T-helper 22 cell (primary cell): ENCODE data around the gene CALML5.
"Not testable (repeated sequence)": the region's sequence is repeated elsewhere in the genome, so short reads cannot be mapped to it uniquely, and the experiment has no call there.

Experiments used
- DNase-seq: peaks from one replicate; pipeline ENCODE4 v3.0.0-alpha.2; 2020; ENCODE audit warnings: low read depth

CALML5 gene

DNA sequence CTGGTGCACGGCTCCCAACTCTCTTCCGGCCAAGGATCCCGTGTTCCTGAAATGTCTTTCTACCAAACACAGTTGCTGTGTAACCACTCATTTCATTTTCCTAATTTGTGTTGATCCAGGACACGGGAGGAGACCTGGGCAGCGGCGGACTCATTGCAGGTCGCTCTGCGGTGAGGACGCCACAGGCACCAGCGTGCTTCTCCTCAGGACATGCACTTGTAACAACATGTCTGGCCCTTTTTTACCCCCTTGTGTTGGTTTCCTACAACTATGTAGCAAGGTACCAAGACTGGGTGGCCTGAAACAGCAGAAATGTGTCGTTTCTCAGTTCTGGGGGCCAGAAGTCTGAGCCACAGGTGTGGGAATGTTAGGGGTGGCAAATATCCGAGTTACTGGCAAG, 18.2 kb downstream of the CALML5 start:
- no peak for DNase-seq

DNA sequence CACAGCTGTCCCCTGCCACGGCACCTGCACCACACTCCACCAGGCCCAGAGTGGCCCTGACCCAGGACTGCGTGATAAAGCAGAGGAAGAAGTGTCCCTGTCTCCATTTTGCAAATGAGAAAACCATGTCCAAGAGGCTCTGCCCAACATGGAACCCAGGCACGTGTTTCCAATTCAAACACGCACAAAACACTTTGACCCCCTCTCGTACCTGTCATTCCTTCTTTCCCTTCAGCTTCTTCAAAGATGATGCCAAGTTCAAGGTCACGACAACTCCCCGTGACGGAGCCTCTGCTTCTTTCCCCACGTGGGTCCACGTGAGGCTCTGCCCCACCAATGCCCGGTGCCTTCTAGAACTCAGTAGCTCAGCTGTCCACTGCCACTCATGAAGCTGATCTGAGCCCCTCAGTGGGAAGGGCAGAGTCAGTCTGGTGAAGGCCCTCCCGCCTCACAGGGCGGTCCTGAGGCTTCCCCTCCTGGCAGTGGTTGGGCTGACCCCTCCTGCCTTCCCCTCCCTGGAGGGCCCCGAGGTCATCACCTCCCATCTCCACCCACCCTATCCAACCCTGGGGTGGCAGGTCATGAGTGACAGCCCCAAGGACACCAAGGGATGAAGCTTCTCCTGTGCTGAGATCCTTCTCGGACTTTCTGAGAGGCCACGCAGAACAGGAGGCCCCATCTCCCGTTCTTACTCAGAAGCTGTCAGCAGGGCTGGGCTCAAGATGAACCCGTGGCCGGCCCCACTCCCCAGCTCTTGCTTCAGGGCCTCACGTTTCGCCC, 19.0 kb downstream of the CALML5 start:
- DNase-seq = no peak

DNA sequence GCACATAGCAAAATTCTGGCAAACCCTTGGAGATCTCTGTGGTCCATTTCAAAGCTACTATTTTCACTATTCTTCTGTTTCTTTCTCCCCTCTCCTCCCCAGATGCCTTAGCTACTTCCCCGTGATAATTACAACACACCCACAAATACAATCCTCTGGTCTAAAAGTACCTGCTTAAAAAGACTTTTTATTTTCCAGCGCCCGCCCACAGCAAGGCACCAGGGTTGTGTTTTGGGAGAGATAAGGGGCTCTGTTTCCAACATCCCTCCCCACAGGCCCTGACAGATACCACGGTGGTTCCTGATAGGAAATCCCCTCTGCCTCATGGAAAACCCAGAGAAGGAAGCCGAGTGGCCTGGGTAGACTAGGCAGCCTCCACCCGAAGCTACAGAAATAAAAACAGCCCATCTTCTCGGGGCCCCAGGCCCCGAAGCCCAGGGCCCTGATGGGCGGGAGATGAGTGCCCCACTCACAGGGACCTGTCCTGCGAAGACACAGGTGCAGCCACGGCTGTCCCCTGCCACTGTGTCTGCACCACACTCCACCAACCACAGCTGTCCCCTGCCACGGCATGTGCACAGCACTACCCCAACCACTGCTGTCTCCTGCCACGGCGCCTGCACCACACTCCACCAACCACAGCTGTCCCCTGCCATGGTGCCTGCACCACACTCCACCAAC, 19.7 kb downstream of the CALML5 start:
- DNase-seq = no peak

DNA sequence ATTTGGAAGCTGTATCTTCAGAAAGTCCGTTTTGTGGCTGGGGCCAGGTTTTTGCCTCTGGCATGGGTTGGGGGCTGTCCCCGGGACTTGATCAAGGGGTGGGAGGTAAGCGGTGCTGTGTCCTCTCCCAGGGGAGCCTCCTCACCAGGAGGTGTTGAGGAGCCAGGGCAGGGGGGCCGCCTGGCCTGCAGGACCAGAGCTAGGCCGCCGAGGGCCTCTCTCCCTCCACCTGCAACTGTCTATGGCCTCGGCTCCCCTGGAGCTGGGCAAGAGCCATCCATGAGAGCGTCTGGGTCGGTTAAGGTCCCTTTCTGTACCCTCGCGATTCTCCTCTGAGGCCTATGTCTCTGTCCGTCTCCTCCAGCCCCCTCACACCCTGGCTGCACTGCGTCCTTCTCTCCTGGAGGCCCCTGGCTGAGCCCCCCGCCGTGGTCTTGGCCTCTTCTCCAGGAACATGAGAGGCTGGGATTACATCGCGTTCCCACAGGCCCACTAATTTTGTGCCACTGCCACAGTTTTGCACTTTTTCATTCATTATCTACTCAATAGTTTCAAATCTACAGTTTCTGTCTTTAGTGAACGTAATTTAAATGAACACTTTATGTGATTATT, 20.6 kb downstream of the CALML5 start:
- no peak for DNase-seq

DNA sequence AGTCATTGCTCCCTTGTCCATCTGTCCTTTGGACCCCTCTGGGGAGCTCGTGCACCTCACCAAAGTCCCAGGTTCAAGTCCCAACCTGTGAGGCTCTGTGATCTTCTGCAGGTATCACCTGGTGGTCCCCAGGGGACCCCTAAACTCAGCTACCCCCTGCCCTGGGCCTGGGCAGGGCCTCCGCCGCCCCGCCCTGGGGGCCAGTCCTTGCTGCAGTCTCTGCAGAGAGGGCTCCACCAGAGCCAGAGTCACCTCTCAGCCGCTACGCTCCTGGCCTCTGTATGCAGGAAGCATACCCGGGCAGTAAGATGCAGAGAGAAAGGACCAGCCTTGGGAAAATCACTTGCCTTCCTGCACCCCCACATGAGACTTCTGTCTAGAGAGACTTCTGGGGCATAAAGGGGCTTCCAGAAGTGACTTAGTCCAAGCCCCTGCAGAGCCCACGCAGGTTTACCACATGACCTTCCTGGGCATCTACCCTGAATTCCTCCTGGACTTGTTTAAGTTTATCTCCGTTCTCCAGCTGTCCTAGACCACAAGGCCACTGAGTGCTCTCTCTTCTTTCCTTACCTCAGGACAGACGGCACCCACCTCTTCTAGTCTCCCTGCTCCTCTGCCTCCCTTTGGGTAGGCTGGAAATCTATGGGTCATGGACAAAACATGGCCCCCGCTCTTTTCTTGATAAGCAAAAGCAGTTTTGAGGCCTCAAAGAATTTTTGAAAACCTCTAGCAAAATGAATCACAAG, 21.2 kb downstream of the CALML5 start:
- no peak for DNase-seq

DNA sequence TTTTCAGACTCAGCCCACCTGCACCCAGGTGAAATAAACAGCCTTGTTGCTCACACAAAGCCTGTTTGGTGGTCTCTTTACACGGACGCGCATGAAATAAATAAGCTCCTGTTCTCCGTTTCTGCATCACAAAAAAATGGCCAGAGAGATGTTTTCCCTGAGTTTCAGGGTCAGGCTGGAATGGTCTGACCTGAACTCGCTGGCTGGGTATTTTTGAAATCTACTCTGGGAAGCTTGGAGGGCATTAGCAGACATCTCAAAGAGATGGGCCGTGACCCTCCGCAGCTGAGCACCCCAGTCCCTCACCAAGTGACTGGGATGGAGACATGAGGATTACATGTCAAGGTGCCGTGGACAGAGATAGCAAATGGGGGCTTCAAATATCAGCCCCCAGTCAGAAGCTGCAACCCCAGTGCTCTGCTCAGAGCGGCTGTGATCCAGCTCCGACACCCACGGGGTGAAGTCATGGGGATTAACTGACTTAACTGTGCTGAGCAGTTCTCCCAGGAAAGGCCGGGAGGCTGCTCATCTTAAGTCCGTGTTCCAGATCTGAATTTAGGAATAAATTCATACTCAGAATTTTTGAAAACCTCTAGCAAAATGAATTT, 22.3 kb downstream of the CALML5 start:
- no peak for DNase-seq

DNA sequence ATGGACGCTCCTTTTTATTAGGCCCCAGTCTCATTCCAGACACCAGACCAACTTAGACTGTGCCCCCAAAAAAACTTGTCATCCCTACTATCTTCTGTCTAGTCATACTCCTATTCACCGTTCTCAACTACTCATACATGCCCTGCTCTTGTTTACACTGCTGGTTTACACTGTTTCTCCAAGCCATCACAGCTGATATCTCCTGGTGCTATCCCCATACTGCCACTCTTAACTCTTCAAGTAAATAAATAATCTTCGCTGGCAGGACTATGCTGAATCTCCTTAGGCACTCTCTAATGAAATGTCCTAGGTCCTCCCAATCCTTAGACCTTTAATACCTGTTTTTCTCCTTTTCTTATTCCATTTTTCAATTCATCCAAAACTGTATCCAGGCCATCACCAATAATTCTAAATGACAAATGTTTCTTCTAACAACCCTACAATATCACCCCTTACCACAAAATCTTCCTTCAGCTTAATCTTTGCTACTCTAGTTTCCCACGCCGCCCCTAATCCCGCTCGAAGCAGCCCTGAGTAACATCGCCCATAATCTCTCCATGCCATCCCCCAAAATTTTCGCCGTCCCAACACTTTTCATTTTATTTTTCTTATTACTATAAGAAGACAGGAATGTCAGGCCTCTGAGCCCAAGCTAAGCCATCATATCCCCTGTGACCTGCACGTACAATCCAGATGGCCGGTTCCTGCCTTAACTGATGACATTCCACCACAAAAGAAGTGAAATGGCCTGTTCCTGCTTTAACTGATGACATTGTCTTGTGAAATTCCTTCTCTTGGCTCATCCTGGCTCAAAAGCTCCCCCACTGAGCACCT, 23.2 kb downstream of the CALML5 start:
- not testable (repeated sequence) for DNase-seq

DNA sequence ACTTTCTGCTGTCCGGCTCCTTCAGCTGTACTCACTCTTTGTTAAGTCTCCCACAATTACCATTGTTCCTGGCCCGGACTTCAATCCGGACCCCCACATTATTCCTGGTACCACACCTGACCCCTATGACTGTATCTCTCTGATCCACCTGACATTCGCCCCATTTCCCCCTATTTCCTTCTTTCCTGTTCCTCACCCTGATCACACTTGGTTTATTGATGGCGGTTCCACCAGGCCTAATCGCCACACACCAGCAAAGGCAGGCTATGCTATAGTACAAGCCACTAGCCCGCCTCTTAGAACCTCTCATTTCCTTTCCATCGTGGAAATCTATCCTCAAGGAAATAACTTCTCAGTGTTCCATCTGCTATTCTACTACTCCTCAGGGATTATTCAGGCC, 24.3 kb downstream of the CALML5 start:
- not testable (repeated sequence) for DNase-seq

DNA sequence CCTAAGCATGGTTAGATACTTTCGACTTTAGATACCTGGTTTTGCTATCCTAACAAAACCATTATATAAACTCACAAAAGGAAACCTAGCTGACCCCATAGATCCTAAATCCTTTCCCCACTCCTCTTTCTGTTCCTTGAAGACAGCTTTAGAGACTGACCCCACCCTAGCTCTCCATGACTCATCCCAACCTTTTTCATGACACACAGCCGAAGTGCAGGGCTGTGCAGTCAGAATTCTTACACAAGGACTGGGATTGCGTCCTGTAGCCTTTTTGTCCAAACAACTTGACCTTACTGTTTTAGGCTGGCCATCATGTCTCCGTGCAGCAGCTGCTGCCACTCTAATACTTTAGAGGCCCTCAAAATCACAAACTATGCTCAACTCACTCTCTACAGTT, 24.7 kb downstream of the CALML5 start:
- not testable (repeated sequence) for DNase-seq

DNA sequence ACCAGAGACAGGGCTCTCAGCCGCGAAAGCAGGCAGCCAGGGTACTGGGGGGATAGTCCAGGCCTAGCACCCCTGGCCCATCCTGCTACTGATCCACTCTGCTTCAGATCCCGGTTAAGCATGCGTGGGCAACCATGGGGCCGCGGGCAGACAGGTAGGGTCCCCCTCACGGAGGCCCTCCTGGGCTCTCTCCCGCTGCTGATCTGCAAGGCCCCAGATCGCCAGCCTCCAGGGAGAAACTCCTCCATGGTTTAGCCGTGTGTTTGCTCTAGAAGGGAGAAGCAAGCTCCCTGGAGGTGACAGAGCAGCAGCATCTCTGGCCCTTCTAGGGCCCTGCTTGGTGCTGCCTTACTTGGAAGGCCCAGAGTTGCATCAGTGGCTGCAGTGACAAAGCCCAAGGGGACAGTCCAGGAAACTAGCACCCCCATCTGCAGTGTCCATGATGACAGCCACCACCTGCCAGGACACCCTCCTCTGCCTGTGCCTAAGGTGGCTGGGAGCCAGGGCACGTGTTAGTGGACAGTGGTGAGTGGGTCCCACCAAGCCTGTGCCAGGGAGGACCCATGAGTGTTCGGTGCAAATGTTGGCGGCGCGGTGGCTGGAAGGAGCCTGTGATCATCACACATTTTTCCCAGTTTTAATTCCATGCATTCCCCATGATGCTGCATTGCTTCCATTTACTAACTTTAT, 29.2 kb downstream of the CALML5 start:
- no peak for DNase-seq

DNA sequence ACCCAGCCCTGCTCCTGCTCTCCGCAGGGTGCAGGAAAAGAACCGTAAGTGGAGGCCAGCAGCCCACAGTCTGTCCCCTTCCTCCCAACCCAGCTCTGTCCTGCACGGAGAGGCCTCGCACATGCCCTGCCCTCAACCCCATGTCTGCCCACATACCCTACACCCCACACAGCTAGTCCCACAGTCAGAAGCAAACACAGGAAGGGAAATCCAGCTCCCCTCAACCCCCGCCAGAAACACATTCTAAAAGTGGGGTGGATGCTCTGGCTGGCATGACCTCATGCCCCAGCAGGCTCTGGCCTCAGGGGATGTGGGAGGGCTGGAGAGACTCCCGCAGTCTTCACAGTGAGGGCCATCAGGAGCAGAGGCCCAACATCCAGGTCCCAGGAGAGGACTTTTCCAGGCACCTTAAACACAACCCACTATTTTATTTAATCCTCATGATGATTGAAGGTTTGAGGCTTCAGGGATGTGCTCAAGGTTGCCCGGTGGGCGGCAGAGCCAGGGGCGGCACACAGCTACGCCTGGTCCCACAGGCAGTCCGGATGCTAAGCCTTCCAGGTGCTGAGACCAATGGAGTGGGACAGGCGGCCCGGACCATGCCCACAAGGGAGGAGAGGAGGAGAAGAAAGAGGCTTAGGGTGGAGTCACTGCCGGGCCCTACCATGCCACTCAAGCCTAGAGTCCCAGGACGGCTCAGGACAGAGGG, 29.9 kb downstream of the CALML5 start:
- no peak for DNase-seq

DNA sequence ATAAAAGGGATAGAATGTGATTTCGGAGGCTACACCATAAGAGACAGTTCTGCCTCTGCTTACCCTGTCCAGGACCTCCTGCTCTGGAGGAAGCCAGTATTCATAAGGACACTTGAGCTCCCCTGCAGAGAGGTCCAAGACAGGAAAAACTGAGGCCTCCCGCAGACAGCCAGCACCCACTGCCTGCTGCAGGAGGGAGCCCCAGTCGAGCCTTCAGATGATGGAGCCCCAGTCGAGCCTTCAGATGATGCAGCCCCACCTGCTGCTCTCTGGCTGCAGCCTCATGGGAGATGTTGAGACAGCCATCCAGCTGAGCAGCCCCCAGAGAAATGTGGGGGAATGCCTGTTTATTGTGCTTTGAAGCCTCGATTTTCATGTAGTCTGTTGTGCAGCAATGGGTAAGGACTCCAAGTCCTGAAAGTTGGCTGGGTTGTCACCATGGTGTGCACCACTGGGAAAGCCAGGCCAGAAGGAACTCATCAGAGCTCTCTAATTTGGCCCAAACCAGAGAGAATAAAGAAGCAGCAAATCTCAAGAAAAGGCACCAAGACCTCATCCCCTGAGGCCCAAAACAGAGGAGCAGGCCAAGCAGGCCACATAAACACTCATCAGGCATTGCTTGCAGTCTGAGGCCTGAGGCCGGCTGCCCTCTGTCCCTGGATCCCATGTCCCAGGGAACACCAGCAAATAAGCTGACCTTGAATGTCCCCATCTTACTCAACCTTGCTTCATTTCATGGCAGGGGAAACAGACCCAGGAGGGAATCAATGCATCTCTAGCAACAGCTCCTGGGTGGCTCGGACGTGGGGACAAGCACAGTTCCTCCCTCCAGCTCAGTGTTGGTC, 30.9 kb downstream of the CALML5 start:
- no peak for DNase-seq

DNA sequence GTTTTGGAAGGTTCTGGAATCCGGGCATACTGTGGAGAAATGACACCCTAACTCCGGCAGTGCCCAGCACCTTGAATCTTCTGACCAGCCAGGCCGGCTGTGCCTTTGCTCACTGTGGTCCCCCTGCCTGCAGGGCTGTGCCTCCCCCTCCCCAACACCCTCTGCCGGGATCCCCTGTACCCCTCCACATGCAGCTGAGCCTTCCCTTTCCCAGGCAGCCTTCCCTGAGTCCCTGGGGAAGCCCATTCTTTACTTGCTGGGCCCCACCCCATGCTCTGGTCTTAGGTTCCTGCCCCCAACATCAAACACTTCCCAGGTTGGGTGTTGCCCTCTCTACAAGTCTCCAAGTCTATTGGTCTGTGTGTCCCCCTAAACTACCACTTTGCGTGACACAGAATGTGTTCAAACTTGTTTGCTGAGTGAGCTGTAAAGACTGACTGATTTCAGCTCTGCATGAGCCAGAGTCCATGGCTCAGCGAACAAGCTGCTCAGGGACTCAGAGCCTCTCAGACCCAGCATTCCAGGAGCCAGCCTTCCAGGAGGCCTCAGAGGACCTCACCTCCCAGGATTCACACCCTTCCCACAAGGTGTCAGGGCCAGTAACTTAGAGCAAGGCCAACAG, 31.6 kb downstream of the CALML5 start:
- no peak for DNase-seq

DNA sequence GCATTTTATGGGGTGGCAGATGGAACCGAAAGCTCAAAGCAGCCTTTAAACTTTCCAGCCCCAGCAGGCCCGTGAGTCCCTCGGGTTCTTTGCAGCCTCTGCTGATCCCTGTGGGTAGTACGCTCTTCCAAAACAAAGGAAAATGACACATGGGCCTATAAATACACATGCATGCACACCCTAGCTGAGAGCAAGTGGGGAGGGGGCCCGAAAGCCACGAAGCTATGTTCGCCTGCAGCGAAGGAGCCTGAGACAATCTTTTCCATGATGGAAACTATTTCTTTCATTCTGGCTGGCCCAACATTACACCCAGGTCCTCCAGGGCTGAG, 32.2 kb downstream of the CALML5 start:
- no peak for DNase-seq

DNA sequence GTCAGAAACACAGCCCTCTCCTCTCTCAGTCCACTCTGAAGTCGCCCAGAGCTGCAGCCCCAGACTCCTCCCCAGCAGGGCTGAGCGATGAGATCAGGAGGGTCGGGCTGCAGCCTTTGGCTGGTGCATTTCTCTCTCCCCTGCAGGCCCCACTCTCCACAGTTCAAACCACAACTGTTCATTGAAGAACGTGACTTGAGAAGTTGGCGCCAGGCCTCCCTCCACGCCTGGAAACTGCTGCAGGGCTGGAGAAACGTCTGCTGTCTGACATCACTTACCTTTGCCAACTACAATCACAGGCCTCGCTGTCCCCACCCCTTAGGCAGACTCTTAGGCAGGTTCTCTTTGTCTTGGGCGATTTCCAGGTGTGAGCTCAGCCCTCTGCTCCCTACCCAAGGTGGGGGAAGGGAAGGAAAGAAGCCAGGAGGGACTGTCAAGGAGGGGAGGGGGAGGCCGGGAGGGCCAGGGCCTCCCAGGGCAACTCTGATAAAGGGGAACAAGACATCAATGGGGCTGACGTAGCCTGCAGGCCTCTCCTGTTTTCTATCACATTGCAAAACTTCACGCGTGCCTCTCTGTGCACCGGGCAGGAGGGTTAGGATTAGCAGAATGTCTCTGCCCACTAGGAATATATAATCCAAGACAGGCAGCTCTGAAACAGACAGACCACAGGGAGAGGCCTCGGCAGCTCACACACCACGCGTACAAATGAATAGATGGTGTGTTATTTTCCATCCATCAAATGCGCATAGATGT, 32.7 kb downstream of the CALML5 start:
- no peak for DNase-seq

DNA sequence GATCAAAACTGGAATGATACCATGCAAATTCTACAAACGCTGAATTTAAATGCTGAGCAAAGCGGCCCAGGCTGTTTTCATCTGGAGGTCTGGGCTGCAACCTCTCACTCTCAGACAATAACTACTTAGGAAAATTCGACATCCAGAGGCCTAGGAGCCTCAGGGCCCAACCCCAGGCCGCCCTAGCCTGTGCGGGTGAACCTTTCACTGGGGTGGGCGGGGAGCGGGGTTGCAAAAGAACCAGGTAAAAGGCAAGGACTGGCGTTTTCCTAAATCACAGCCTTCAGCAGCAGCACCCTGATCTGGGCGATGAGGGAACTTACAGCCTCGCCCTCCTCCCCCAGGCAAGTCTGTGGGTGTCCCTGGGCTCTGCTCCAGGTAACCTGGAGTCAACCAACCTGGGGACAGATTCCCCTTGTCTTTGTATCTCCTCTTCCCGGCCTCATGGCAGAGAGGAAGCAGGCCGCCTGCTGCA, 33.4 kb downstream of the CALML5 start:
- no peak for DNase-seq

DNA sequence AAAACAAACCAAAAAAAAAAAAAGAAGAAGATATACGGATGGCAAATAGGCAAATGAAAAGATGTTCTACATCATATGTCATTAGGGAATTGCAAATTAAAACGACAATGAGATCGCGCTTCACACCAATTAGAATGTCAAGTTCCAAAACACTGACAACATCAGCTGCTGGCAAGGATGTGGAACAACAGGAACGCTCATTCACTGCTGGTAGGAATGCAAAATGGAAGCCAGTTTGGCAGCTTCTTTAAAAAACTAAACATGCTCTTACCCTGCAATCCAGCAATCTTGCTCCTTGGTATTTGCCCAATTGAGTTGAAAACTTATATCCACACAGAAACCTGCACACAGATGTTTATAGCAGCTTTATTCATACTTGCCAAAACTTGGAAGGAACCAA, 34.8 kb downstream of the CALML5 start:
- no peak for DNase-seq

DNA sequence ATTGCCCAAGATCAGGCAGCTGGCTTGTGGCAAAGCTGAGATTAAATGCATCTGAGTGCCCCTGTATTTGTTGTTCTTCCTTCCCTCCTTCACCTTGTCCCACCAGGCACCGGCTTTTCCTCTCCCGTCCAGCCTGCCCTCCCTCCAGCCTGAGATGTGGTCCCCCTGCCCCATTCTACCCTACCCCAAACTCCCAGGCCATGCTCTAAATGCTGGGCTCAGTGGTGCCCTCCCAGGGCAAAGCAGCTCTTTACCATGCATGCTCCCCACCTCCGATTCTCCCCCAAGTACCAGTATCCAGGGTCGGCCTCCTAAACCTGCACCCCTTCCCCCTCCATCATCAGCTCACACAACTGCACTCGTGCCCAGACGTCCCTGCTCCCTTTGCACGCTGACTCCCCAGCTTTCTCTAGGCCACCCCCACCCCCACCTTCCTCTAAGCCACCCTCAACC, 36.5 kb downstream of the CALML5 start:
- no peak for DNase-seq
